OCI-LY7 (cell line): ENCODE measurements around the gene LTB4R. TPM values are rescaled to one million over a fixed set of nuclear protein-coding genes. Genes with fewer than 3 reads are reported as not detected.

ENCODE experiments used
- BruUV-seq: library from RNA; stranded (reverse); fragments of 400-500 nt; replicated peaks from 2 replicates; lab custom pipeline; 2021; lab: Mats Ljungman, UMichigan
- CTCF ChIA-PET: fragments of 300-600 bp; sonication (Branson Sonifier 250); formaldehyde crosslinking; loops from one replicate; lab custom pipeline; 2022; ENCODE audit warnings: antibody characterized with exemption; ENCODE audit not compliant: unreplicated experiment; lab: Charles Lee
- POLR2A ChIA-PET: fragments of 300-600 bp; sonication (Branson Sonifier 250); formaldehyde crosslinking; loops from one replicate; lab custom pipeline; 2022; ENCODE audit warnings: antibody characterized with exemption; lab: Charles Lee
- DNase-seq: peaks from one replicate; pipeline ENCODE4 v3.0.0-alpha.2; 2015; ENCODE audit warnings: low spot score
- H2AFZ ChIP-seq: fragments of 200-600 bp; sonication (generic), shearing (Covaris generic); 2 replicates; pipeline ENCODE4 v1.6.1; 2014; ENCODE audit warnings: mild to moderate bottlenecking, antibody characterized with exemption, low read length, moderate library complexity
- H3K27ac ChIP-seq: fragments of 200-600 bp; sonication (generic); 2 replicates; pipeline ENCODE4 v1.5.1; 2014; ENCODE audit warnings: mixed run types, low read depth, mild to moderate bottlenecking, moderate library complexity, low read length, inconsistent platforms; ENCODE audit not compliant: poor library complexity, severe bottlenecking
- H3K36me3 ChIP-seq: fragments of 200-600 bp; sonication (generic); 2 replicates; pipeline ENCODE4 v1.6.1; 2014; ENCODE audit warnings: mild to moderate bottlenecking, antibody characterized with exemption, low read length, moderate library complexity, mixed read lengths; ENCODE audit not compliant: insufficient read depth
- H3K4me1 ChIP-seq: fragments of 200-600 bp; sonication (generic); 2 replicates; pipeline ENCODE4 v1.5.1; 2014; ENCODE audit warnings: mild to moderate bottlenecking, low read length; ENCODE audit not compliant: insufficient read depth, poor library complexity, severe bottlenecking
- H3K4me2 ChIP-seq: fragments of 200-600 bp; sonication (generic); 2 replicates; pipeline ENCODE4 v1.6.1; 2014; ENCODE audit warnings: mild to moderate bottlenecking, low read length
- H3K4me3 ChIP-seq: fragments of 200-600 bp; sonication (generic); 2 replicates; pipeline ENCODE4 v1.5.1; 2014; ENCODE audit warnings: mild to moderate bottlenecking, low read depth, low read length; ENCODE audit not compliant: poor library complexity, severe bottlenecking
- H3K79me2 ChIP-seq: fragments of 200-600 bp; sonication (generic); 2 replicates; pipeline ENCODE4 v1.6.1; 2016; ENCODE audit warnings: low read depth, mild to moderate bottlenecking, low read length, moderate library complexity, mixed read lengths; ENCODE audit not compliant: insufficient read depth
- H3K9me2 ChIP-seq: fragments of 200-600 bp; sonication (generic); 2 replicates; pipeline ENCODE4 v1.6.1; 2016; ENCODE audit warnings: mild to moderate bottlenecking, low read length, mixed read lengths; ENCODE audit not compliant: insufficient read depth
- H3K9me3 ChIP-seq: fragments of 200-600 bp; sonication (generic); 2 replicates; pipeline ENCODE4 v1.6.1; 2014; ENCODE audit warnings: mild to moderate bottlenecking, mixed run types, low read length, mixed read lengths
- H4K20me1 ChIP-seq: fragments of 200-600 bp; sonication (generic); 2 replicates; pipeline ENCODE4 v1.6.1; 2014; ENCODE audit warnings: mild to moderate bottlenecking, antibody characterized with exemption, low read length, moderate library complexity, mixed read lengths; ENCODE audit not compliant: insufficient read depth
- CTCF ChIP-seq: fragments of 200-600 bp; sonication (generic); conservative IDR thresholded peaks from 2 replicates; pipeline ENCODE4 v1.5.1; 2014; ENCODE audit warnings: mild to moderate bottlenecking, antibody characterized with exemption, low read length, moderate library complexity, mixed read lengths
- EZH2phosphoT487 ChIP-seq: fragments of 200-600 bp; sonication (generic); IDR thresholded peaks from 2 replicates; pipeline ENCODE4 v1.6.1; 2018; ENCODE audit warnings: low read depth, borderline replicate concordance, mild to moderate bottlenecking, mixed run types, antibody characterized with exemption, low read length, moderate library complexity, mixed read lengths
- intact Hi-C: fragments of 100-400 bp; cut with micrococcal nuclease; formaldehyde crosslinking; loops from one replicate; pipeline ENCODE4 v1.10.0; 2022; ENCODE audit not compliant: unreplicated experiment
- total RNA-seq, 2 experiments: library from RNA; depleted of rRNA in 1 of 2; stranded (reverse); fragments of >200 nt in 1 of 2; shearing (Covaris generic) in 1 of 2; gene quantifications; 2 replicates each; pipeline ENCODE4 v1.2.3, GENCODE V29; 2014 to 2022

Gene LTB4R
- total RNA-seq, 2 experiments from 2014 or later = 15.8 to 28.3 TPM

- DNase-seq = peak; percentile 70
- H3K4me2 ChIP-seq = peak within 1 kb of the TSS; percentile 75
- H3K9me2 ChIP-seq = no peaks in the 10 kb centered on the region
- ChIA-PET CTCF (interaction anchor here (1.2 to 3.6 kb wide), 4 partner anchors 23 to 92 kb away, joined by 3 to 16 read pairs (median 4); no protein-coding TSS in a partner anchor), POLR2A (interaction anchor here (0.9 to 2.6 kb wide), 8 partner anchors 12 to 103 kb away, joined by 3 to 6 read pairs (median 4); partner anchors contain the start of genes SDR39U1 and TINF2)
- no peaks in the 10 kb centered on the region for H4K20me1 ChIP-seq
- no peaks in the 10 kb centered on the region for H3K36me3 ChIP-seq
- H2AFZ ChIP-seq = peak within 1 kb of the TSS; percentile 87
- no peak for TF ChIP-seq EZH2phosphoT487
- H3K4me1 ChIP-seq = peaks cover 14% of the 10 kb centered on the region
- TSS peak; percentile 71 for BruUV-seq
- peak within 1 kb of the TSS; percentile 71 for H3K4me3 ChIP-seq
- no peak within 1 kb of the TSS for H3K27ac ChIP-seq
- no peaks in the 10 kb centered on the region for H3K9me3 ChIP-seq
- intact Hi-C loops = loop anchor here (10.0 kb wide), 1 partner anchor 335 kb away; no protein-coding TSS in a partner anchor
- no peaks in the 10 kb centered on the region for H3K79me2 ChIP-seq
Measured at GRCh38 chr14:24339284-24340151, 28.2 kb downstream of the LTB4R start, which contains the start of gene RIPK3. TSS of gene RIPK3 (minus strand) at chr14:24339991. CDS start at chr14:24339826, 165 bp downstream.

- no peaks in the 10 kb centered on the region for H4K20me1 ChIP-seq
- H3K9me3 ChIP-seq = no peaks in the 10 kb centered on the region
- H3K27ac ChIP-seq = no peak overlapping the region
- no peak overlapping the region for H3K4me2 ChIP-seq
- H3K4me1 ChIP-seq = peaks cover 14% of the 10 kb centered on the region
- no peak overlapping the region for H2AFZ ChIP-seq
- H3K79me2 ChIP-seq = no peaks in the 10 kb centered on the region
- DNase-seq = no peak
- no peak overlapping the region for H3K4me3 ChIP-seq
- intact Hi-C loops = no loop called here
- no peak for TF ChIP-seq CTCF
- no TSS peak for BruUV-seq
- H3K9me2 ChIP-seq = no peaks in the 10 kb centered on the region
- ChIA-PET CTCF (interaction anchor here (1.2 to 3.6 kb wide), 4 partner anchors 22 to 91 kb away, joined by 3 to 16 read pairs (median 4); no protein-coding TSS in a partner anchor), POLR2A (interaction anchor here (0.9 to 2.6 kb wide), 5 partner anchors 22 to 94 kb away, joined by 3 to 6 read pairs (median 4); no protein-coding TSS in a partner anchor)
- no peaks in the 10 kb centered on the region for H3K36me3 ChIP-seq
Measured at GRCh38 chr14:24340606-24341005, 29.3 kb downstream of the LTB4R start.

- no peak overlapping the region for H3K4me3 ChIP-seq
- no peak overlapping the region for H3K27ac ChIP-seq
- H4K20me1 ChIP-seq = no peaks in the 10 kb centered on the region
- no peaks in the 10 kb centered on the region for H3K9me2 ChIP-seq
- H3K4me1 ChIP-seq = peaks cover 14% of the 10 kb centered on the region
- POLR2A ChIA-PET = interaction anchor here (0.6 kb wide), 1 partner anchor 235 kb away, joined by 3 read pairs; no protein-coding TSS in a partner anchor
- no peak for DNase-seq
- H2AFZ ChIP-seq = no peak overlapping the region
- TF ChIP-seq EZH2phosphoT487 (no peak), CTCF (no peak)
- no TSS peak for BruUV-seq
- CTCF ChIA-PET = no interaction called here
- no peaks in the 10 kb centered on the region for H3K9me3 ChIP-seq
- no peak overlapping the region for H3K4me2 ChIP-seq
- no peaks in the 10 kb centered on the region for H3K36me3 ChIP-seq
- intact Hi-C loops = no loop called here
- H3K79me2 ChIP-seq = no peaks in the 10 kb centered on the region
Measured at GRCh38 chr14:24342889-24343288, 31.6 kb downstream of the LTB4R start.
